Measurements from ENCODE around the gene IQSEC1.

- TF ChIP-seq CTCF (IDR thresholded peaks at IDR 0.05) (no peak), NFE2L2 (conservative IDR thresholded peaks at IDR 0.05; ENCODE audit: low read length) (no peak), EP300 (IDR thresholded peaks at IDR 0.05) (no peak), CBX8 (IDR thresholded peaks at IDR 0.05) (no peak), RNF2 (IDR thresholded peaks at IDR 0.05; ENCODE audit: borderline replicate concordance, low read depth) (no peak), E2F6 (IDR thresholded peaks at IDR 0.05; ENCODE audit: borderline replicate concordance, low read depth) (no peak), POLR2A (IDR thresholded peaks at IDR 0.05; ENCODE audit: low read length) (no peak), SMC3 (IDR thresholded peaks at IDR 0.05) (no peak), CEBPB (IDR thresholded peaks at IDR 0.05) (no peak), REST (IDR thresholded peaks at IDR 0.05) (no peak), SREBF2 (IDR thresholded peaks at IDR 0.05) (no peak), ZNF302 (CRISPR knock-in tag; IDR thresholded peaks at IDR 0.05) (no peak)
Observed at GRCh38 chr3:12934431-12934830, 138.8 kb downstream of the IQSEC1 start.

All from A549 (cell line).